DOHH2 (cell line): ENCODE results near the gene SLC22A4.

ENCODE experiments used
- H3F3A ChIP-seq: fragments of 200-600 bp; sonication (generic), shearing (Covaris generic); 2 replicates; pipeline ENCODE4 v1.6.0; 2016; ENCODE audit warnings: antibody characterized with exemption, mild to moderate bottlenecking; ENCODE audit not compliant: control insufficient read depth, insufficient read depth
- H3K27ac ChIP-seq: fragments of 200-600 bp; sonication (generic); 2 replicates; pipeline ENCODE4 v1.5.1; 2014; ENCODE audit warnings: low read depth, mild to moderate bottlenecking, low read length, moderate library complexity
- H3K27me3 ChIP-seq: fragments of 200-600 bp; sonication (generic); 2 replicates; pipeline ENCODE4 v1.6.1; 2014; ENCODE audit warnings: mild to moderate bottlenecking, low read length, mixed read lengths; ENCODE audit not compliant: control insufficient read depth
- H3K36me3 ChIP-seq: fragments of 200-600 bp; sonication (generic); 2 replicates; pipeline ENCODE4 v1.6.1; 2014; ENCODE audit warnings: mild to moderate bottlenecking, low read length, moderate library complexity, mixed read lengths; ENCODE audit not compliant: control insufficient read depth
- H3K4me1 ChIP-seq: fragments of 200-600 bp; sonication (generic); 2 replicates; pipeline ENCODE4 v1.6.1; 2014; ENCODE audit warnings: mild to moderate bottlenecking, low read length, mixed read lengths; ENCODE audit not compliant: control insufficient read depth
- H3K4me2 ChIP-seq: fragments of 200-600 bp; sonication (generic); 2 replicates; pipeline ENCODE4 v1.6.0; 2014; ENCODE audit warnings: mild to moderate bottlenecking, low read length, moderate library complexity
- H3K4me3 ChIP-seq: fragments of 200-600 bp; sonication (generic); 2 replicates; pipeline ENCODE4 v1.5.1; 2014; ENCODE audit warnings: mild to moderate bottlenecking, low read length, mixed read lengths
- H3K79me2 ChIP-seq: fragments of 200-600 bp; sonication (generic); 2 replicates; pipeline ENCODE4 v1.6.1; 2014; ENCODE audit warnings: mild to moderate bottlenecking, low read length, mixed read lengths; ENCODE audit not compliant: control insufficient read depth
- H3K9me2 ChIP-seq: fragments of 200-600 bp; sonication (generic); replicated peaks from 2 replicates; pipeline ENCODE4 v1.6.1; 2014; ENCODE audit warnings: mild to moderate bottlenecking, low read length, mixed read lengths; ENCODE audit not compliant: control insufficient read depth
- H3K9me3 ChIP-seq: fragments of 200-600 bp; sonication (generic); 2 replicates; pipeline ENCODE4 v1.6.1; 2014; ENCODE audit warnings: antibody characterized with exemption, low read length, mixed read lengths; ENCODE audit not compliant: control insufficient read depth, insufficient read depth
- H4K20me1 ChIP-seq: fragments of 200-600 bp; sonication (generic); 2 replicates; pipeline ENCODE4 v1.6.0; 2014; ENCODE audit warnings: low read depth, mild to moderate bottlenecking, antibody characterized with exemption, low read length, moderate library complexity; ENCODE audit not compliant: control insufficient read depth, insufficient read depth
- EZH2phosphoT487 ChIP-seq: fragments of 200-600 bp; sonication (generic); IDR thresholded peaks from 2 replicates; pipeline ENCODE4 v1.6.1; 2017; ENCODE audit warnings: borderline replicate concordance, mild to moderate bottlenecking, antibody characterized with exemption, low read length, moderate library complexity, mixed read lengths
- TF ChIP-seq, protein P1 (sequence below): fragments of 200-600 bp; sonication (generic); IDR thresholded peaks from one replicate; pipeline ENCODE4 v1.5.1; 2014; ENCODE audit warnings: antibody characterized with exemption, mild to moderate bottlenecking, low read depth, low read length; ENCODE audit not compliant: poor library complexity, severe bottlenecking

Gene SLC22A4

DNA sequence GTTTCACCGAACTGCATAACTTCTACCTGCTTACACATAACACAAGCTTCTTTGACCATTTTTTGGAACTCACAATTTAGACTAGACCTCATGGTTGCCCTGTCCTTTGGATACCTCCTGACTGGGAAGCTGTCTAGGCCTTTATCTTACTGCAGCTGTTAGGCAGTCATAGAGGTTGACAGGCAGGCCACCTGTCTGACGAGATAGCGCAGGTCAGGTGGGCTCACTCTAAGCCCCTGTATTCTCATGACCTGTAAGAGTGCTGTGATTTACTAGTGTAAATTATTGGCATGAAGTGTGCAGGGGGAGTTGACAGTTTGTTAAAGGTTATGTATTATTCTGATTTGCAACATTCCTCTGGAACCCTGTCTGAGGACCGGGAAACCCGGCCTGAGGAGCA is 29.0 kb downstream of the SLC22A4 start:
- Histone ChIP-seq H3K27ac (no peak overlapping the region), H4K20me1 (no peaks in the 10 kb centered on the region), H3K9me3 (no peaks in the 10 kb centered on the region)

DNA sequence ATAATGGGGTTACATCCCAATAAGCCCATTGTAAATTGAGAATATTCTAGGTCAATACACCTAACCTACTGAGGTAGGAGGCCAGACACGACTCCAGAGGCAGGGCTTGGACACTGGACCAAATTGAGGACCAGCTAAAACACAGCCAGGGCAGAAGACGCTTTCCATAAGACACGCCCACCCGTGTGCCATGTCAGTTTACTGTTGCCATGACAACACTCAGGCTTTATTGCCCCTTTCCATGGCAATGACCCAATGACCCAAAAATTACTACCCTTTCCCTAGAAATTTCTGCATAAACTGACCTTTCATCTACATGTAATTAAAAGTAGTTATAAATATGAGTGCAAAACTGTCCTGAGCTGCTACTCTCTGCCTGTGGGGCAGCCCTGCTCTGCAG is 31.5 kb downstream of the SLC22A4 start:
- no peak overlapping the region for H3K27ac ChIP-seq
- H4K20me1 ChIP-seq = no peaks in the 10 kb centered on the region
- no peaks in the 10 kb centered on the region for H3K4me1 ChIP-seq
- no peaks in the 10 kb centered on the region for H3K9me2 ChIP-seq
- H3K79me2 ChIP-seq = no peaks in the 10 kb centered on the region
- H3K36me3 ChIP-seq = no peaks in the 10 kb centered on the region
- H3K27me3 ChIP-seq = no peaks in the 10 kb centered on the region
- TF ChIP-seq EZH2phosphoT487 = no peak
- TF ChIP-seq, protein P1, sequence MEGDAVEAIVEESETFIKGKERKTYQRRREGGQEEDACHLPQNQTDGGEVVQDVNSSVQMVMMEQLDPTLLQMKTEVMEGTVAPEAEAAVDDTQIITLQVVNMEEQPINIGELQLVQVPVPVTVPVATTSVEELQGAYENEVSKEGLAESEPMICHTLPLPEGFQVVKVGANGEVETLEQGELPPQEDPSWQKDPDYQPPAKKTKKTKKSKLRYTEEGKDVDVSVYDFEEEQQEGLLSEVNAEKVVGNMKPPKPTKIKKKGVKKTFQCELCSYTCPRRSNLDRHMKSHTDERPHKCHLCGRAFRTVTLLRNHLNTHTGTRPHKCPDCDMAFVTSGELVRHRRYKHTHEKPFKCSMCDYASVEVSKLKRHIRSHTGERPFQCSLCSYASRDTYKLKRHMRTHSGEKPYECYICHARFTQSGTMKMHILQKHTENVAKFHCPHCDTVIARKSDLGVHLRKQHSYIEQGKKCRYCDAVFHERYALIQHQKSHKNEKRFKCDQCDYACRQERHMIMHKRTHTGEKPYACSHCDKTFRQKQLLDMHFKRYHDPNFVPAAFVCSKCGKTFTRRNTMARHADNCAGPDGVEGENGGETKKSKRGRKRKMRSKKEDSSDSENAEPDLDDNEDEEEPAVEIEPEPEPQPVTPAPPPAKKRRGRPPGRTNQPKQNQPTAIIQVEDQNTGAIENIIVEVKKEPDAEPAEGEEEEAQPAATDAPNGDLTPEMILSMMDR = no peak
- H3K4me2 ChIP-seq = no peak overlapping the region
- H3K9me3 ChIP-seq = no peaks in the 10 kb centered on the region
- H3F3A ChIP-seq = no peaks in the 10 kb centered on the region
- no peak overlapping the region for H3K4me3 ChIP-seq

More for the DNA sequence above, 29.0 kb downstream of the SLC22A4 start:
- Histone ChIP-seq H3F3A (no peaks in the 10 kb centered on the region), H3K4me2 (no peak overlapping the region), H3K36me3 (no peaks in the 10 kb centered on the region), H3K27me3 (no peaks in the 10 kb centered on the region), H3K4me3 (no peak overlapping the region), H3K79me2 (no peaks in the 10 kb centered on the region), H3K9me2 (no peaks in the 10 kb centered on the region), H3K4me1 (no peaks in the 10 kb centered on the region)
- TF ChIP-seq, protein P1 = no peak
- no peak for TF ChIP-seq EZH2phosphoT487

DNA sequence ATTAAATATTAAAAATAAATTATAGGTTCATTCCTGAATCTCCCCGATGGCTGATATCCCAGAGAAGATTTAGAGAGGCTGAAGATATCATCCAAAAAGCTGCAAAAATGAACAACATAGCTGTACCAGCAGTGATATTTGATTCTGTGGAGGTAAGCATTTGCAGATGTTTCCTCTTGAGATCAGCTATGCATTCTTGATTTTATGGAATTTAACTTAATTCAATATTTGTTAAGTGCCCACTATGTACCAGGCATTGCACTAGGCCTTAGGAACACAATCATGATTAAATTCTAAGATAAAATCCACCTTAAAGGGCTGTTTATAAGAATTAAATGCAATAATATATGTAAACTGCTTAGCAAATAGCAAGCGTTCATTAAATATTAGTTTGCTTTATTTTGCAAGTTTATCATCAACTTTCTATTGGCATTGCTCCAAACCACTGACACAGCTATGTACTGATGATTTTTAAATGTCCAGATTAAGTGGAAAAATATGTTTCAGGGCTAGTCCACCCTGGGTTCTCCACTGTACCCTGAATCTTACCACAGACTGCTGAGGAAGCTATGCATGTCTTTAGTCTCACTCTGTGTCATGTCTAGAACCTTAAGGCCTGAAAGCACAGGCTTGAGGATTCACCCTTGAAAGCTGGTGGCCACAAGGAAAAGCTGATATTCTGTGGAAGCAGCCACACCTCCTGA is 33.2 kb downstream of the SLC22A4 start:
- Histone ChIP-seq H3K9me2 (no peaks in the 10 kb centered on the region), H3K27me3 (no peaks in the 10 kb centered on the region), H3K79me2 (no peaks in the 10 kb centered on the region), H3K27ac (no peak overlapping the region), H3K4me3 (no peak overlapping the region), H3K4me1 (no peaks in the 10 kb centered on the region), H4K20me1 (no peaks in the 10 kb centered on the region), H3K9me3 (no peaks in the 10 kb centered on the region), H3F3A (no peaks in the 10 kb centered on the region), H3K36me3 (no peaks in the 10 kb centered on the region), H3K4me2 (no peak overlapping the region)
- TF ChIP-seq, protein P1 = no peak
- TF ChIP-seq EZH2phosphoT487 = no peak
